Stimulated activated naive CD8-positive, alpha-beta T cell treated with anti-CD3 and anti-CD28 coated beads, Interleukin-15, amount 100 ng/mL, for 72 hours (primary cell): Measurements from ENCODE around the gene KDM2B.
"Not testable (repeated sequence)": the region's sequence is repeated elsewhere in the genome, so short reads cannot be mapped to it uniquely, and the experiment has no call there.

Experiments
- ATAC-seq: fragments of 150-1000 bp; cut with Tn5 transposase; 2 replicates; pipeline ENCODE4 v1.10.0; 2021; ENCODE audit warnings: mild to moderate bottlenecking, moderate library complexity
- DNase-seq, 2 donors: peaks; one replicate each; pipeline ENCODE4 v3.0.0; 2021 to 2022
- H3K27ac Mint-ChIP-seq, 2 donors: one replicate each; pipeline ENCODE4 v1.8.0; 2022; ENCODE audit warnings: mild to moderate bottlenecking in 2 of 2, mixed read lengths in 2 of 2, moderate library complexity in 2 of 2
- H3K27me3 Mint-ChIP-seq: one replicate; pipeline ENCODE4 v1.8.0; 2022; ENCODE audit warnings: mixed read lengths
- H3K4me1 Mint-ChIP-seq: one replicate; pipeline ENCODE4 v1.8.0; 2022; ENCODE audit warnings: mild to moderate bottlenecking, mixed read lengths
- H3K4me3 Mint-ChIP-seq, 2 donors: one replicate each; pipeline ENCODE4 v1.8.0; 2022; ENCODE audit warnings: mild to moderate bottlenecking in 2 of 2, mixed read lengths in 2 of 2, moderate library complexity in 1 of 2
- H3K9me3 Mint-ChIP-seq, 2 donors: one replicate each; pipeline ENCODE4 v1.8.0; 2022; ENCODE audit warnings: mixed read lengths in 2 of 2

Gene KDM2B

GRCh38 chr12:121399391-121400331 is 181.2 kb downstream of the KDM2B start, which contains the start of gene RNF34:
Gene RNF34 (plus strand): TSS chr12:121400118. CDS start chr12:121400213, 95 bp downstream.
- Mint-ChIP-seq H3K4me3 (peak within 1 kb of the TSS; percentile 87 to 96), H3K27ac (peak within 1 kb of the TSS; percentile 93 to 98), H3K4me1 (peaks cover 33% of the 10 kb centered on the region), H3K9me3 (no peaks in the 10 kb centered on the region), H3K27me3 (no peaks in the 10 kb centered on the region)
- DNase-seq (peak; percentile 97 to 98), ATAC-seq (peak; percentile 92)

- DNase-seq (no peak), ATAC-seq (no peak)
- peaks cover 26% of the 10 kb centered on the region for H3K4me1 Mint-ChIP-seq
- H3K27me3 Mint-ChIP-seq = no peaks in the 10 kb centered on the region
- no peaks in the 10 kb centered on the region for H3K9me3 Mint-ChIP-seq
- peak overlapping the region in 1 of 2 donors; percentile 96 for H3K4me3 Mint-ChIP-seq
- no peak overlapping the region for H3K27ac Mint-ChIP-seq
These were observed 182.5 kb downstream of the KDM2B start for GRCh38 chr12:121398355-121398754.

- no peak for DNase-seq
- Mint-ChIP-seq H3K4me3 (no peak overlapping the region), H3K9me3 (no peaks in the 10 kb centered on the region), H3K27ac (no peak overlapping the region), H3K4me1 (peaks cover 20% of the 10 kb centered on the region), H3K27me3 (no peaks in the 10 kb centered on the region)
- ATAC-seq = no peak
These were observed 183.3 kb downstream of the KDM2B start for GRCh38 chr12:121397521-121397920.

GRCh38 chr12:121392325-121392716 is 188.5 kb downstream of the KDM2B start:
- Mint-ChIP-seq H3K4me1 (peaks cover 15% of the 10 kb centered on the region), H3K27ac (no peak overlapping the region), H3K9me3 (no peaks in the 10 kb centered on the region), H3K27me3 (no peaks in the 10 kb centered on the region), H3K4me3 (no peak overlapping the region)
- no peak for ATAC-seq
- DNase-seq = no peak

- DNase-seq = peak; percentile 10 to 31
- peak; percentile 75 for ATAC-seq
- Mint-ChIP-seq H3K9me3 (no peaks in the 10 kb centered on the region), H3K27me3 (no peaks in the 10 kb centered on the region), H3K27ac (peak overlapping the region; percentile 8 to 85), H3K4me1 (peaks cover 15% of the 10 kb centered on the region), H3K4me3 (peak overlapping the region; percentile 28 to 53)
These were observed 189.1 kb downstream of the KDM2B start for GRCh38 chr12:121391619-121392324.

GRCh38 chr12:121390856-121391255 is 190.0 kb downstream of the KDM2B start:
- ATAC-seq (no peak), DNase-seq (no peak)
- Mint-ChIP-seq H3K9me3 (no peaks in the 10 kb centered on the region), H3K27me3 (no peaks in the 10 kb centered on the region), H3K4me3 (no peak overlapping the region), H3K4me1 (peaks cover 15% of the 10 kb centered on the region), H3K27ac (no peak overlapping the region)

- Mint-ChIP-seq H3K4me1 (peaks cover 15% of the 10 kb centered on the region), H3K27me3 (no peaks in the 10 kb centered on the region), H3K27ac (no peak overlapping the region), H3K4me3 (no peak overlapping the region), H3K9me3 (no peaks in the 10 kb centered on the region)
- DNase-seq = no peak
- no peak for ATAC-seq
These were observed 192.3 kb downstream of the KDM2B start for GRCh38 chr12:121388421-121388981.

GRCh38 chr12:121384891-121385290 is 195.9 kb downstream of the KDM2B start:
- H3K4me1 Mint-ChIP-seq, H3K27me3 Mint-ChIP-seq, DNase-seq, H3K4me3 Mint-ChIP-seq, ATAC-seq, H3K9me3 Mint-ChIP-seq, H3K27ac Mint-ChIP-seq: not testable (repeated sequence)

- Mint-ChIP-seq H3K9me3 (no peaks in the 10 kb centered on the region), H3K27me3 (no peaks in the 10 kb centered on the region), H3K4me1 (peaks cover 4% of the 10 kb centered on the region), H3K4me3 (no peak overlapping the region), H3K27ac (no peak overlapping the region)
- ATAC-seq (no peak), DNase-seq (no peak)
These were observed 197.2 kb downstream of the KDM2B start for GRCh38 chr12:121383601-121384021.

- no peak overlapping the region for H3K4me3 Mint-ChIP-seq
- no peak for ATAC-seq
- H3K27ac Mint-ChIP-seq = no peak overlapping the region
- H3K27me3 Mint-ChIP-seq = no peaks in the 10 kb centered on the region
- H3K4me1 Mint-ChIP-seq = no peaks in the 10 kb centered on the region
- peaks cover 0 to 5% of the 10 kb centered on the region in 2 donors for H3K9me3 Mint-ChIP-seq
- no peak for DNase-seq
These were observed 200.9 kb downstream of the KDM2B start for GRCh38 chr12:121379945-121380344.
